Purkinje cell (primary cell): ENCODE measurements around the gene PTPN9. TPM values are rescaled to one million over a fixed set of nuclear protein-coding genes. Genes with fewer than 3 reads are reported as not detected.

Experiments
- polyA plus RNA-seq: library from polyadenylated mRNA; unstranded; fragments of >200 nt; fragmentation: Nextera tagmentation; gene quantifications from 2 replicates; pipeline ENCODE4 v1.2.1, GENCODE V29; 2014

Gene PTPN9
- polyA plus RNA-seq: 3.5 and 4.9 TPM in 2 replicates

GRCh38 chr15:75578948-75579920, at the start of gene PTPN9:
PTPN9 (minus strand) TSS chr15:75579315; CDS start chr15:75578776, 539 bp downstream.

GRCh38 chr15:75625542-75626347, 46.6 kb upstream of the PTPN9 start, which contains the start of gene SNUPN:
SNUPN (minus strand) TSS chr15:75625725; CDS start chr15:75621051, 4,674 bp downstream.

GRCh38 chr15:75451674-75452363, 127.3 kb downstream of the PTPN9 start, which contains the start of gene SIN3A:
SIN3A (minus strand) TSS chr15:75451690; CDS start chr15:75430375, 21,315 bp downstream.

Other genes starting within 250 kb of the PTPN9 start
- gene COMMD4, start 243.3 kb downstream of the PTPN9 start, polyA plus RNA-seq: 10.5 and 19.0 TPM in 2 replicates
- gene NEIL1, start 232.3 kb downstream of the PTPN9 start, polyA plus RNA-seq: 2.0 and 6.4 TPM in 2 replicates
- 12.3 and 20.5 TPM in 2 replicates for gene MAN2C1, start 210.7 kb downstream of the PTPN9 start, polyA plus RNA-seq
- gene SIN3A, start 127.6 kb downstream of the PTPN9 start, polyA plus RNA-seq: 7.3 and 10.9 TPM in 2 replicates
- 27.2 and 40.5 TPM in 2 replicates for gene SNUPN, start 46.4 kb upstream of the PTPN9 start, polyA plus RNA-seq
- gene IMP3, start 60.9 kb upstream of the PTPN9 start, polyA plus RNA-seq: 24.8 and 52.7 TPM in 2 replicates
- gene SNX33, start 68.6 kb upstream of the PTPN9 start, polyA plus RNA-seq: 0.25 and 1.0 TPM in 2 replicates
- not detected in 2 replicates for gene CSPG4, start 133.5 kb upstream of the PTPN9 start, polyA plus RNA-seq